Activated CD8-positive, alpha-beta memory T cell treated with anti-CD3 and anti-CD28 coated beads, Interleukin-2, amount 10 ng/mL, durations not matched to agents 7 days and 5 days (primary cell): ENCODE measurements around the gene ABI3BP. TPM values are rescaled to one million over a fixed set of nuclear protein-coding genes. Genes with fewer than 3 reads are reported as not detected.
"Not testable (repeated sequence)": the region's sequence is repeated elsewhere in the genome, so short reads cannot be mapped to it uniquely, and the experiment has no call there.

Experiments
- ATAC-seq: fragments of 150-1000 bp; cut with Tn5 transposase; one replicate; pipeline ENCODE4 v1.10.0; 2021; ENCODE audit warnings: moderate library complexity
- CTCF ChIA-PET: fragments of 350-600 bp; sonication (Branson Sonifier 250); formaldehyde crosslinking; loops from one replicate; lab custom pipeline; 2021; ENCODE audit warnings: antibody characterized with exemption; lab: Charles Lee
- DNase-seq: peaks from one replicate; pipeline ENCODE4 v3.0.0-alpha.2; 2020
- H3K27ac Mint-ChIP-seq: one replicate; pipeline ENCODE4 v1.8.0; 2021; ENCODE audit warnings: mild to moderate bottlenecking, mixed read lengths
- H3K27me3 Mint-ChIP-seq: one replicate; pipeline ENCODE4 v1.8.0; 2021; ENCODE audit warnings: mixed read lengths
- H3K36me3 Mint-ChIP-seq: one replicate; pipeline ENCODE4 v1.8.0; 2021; ENCODE audit warnings: mild to moderate bottlenecking, mixed read lengths
- H3K4me1 Mint-ChIP-seq: one replicate; pipeline ENCODE4 v1.8.0; 2021; ENCODE audit warnings: mixed read lengths
- H3K4me3 Mint-ChIP-seq: one replicate; pipeline ENCODE4 v1.8.0; 2021; ENCODE audit warnings: mild to moderate bottlenecking, moderate library complexity, mixed read lengths
- H3K9me3 Mint-ChIP-seq: one replicate; pipeline ENCODE4 v1.8.0; 2022; ENCODE audit warnings: low read depth, mixed read lengths
- total RNA-seq, 2 experiments: library from RNA; stranded (reverse); gene quantifications; one replicate each; pipeline ENCODE4 v1.2.3, GENCODE V29; 2021

The ABI3BP gene
- total RNA-seq, 2 experiments from 2014 or later = 0.19 to 1.2 TPM

GRCh38 chr3:101012312-101012711, 19.1 kb upstream of the ABI3BP start:
- DNase-seq, H3K4me3 Mint-ChIP-seq, CTCF ChIA-PET, ATAC-seq, H3K9me3 Mint-ChIP-seq, H3K36me3 Mint-ChIP-seq, H3K27ac Mint-ChIP-seq, H3K27me3 Mint-ChIP-seq, H3K4me1 Mint-ChIP-seq: not testable (repeated sequence)

- Mint-ChIP-seq H3K27me3 (no peaks in the 10 kb centered on the region), H3K9me3 (peaks cover 5% of the 10 kb centered on the region), H3K4me1 (no peaks in the 10 kb centered on the region), H3K36me3 (no peaks in the 10 kb centered on the region), H3K4me3 (no peak overlapping the region), H3K27ac (no peak overlapping the region)
- CTCF ChIA-PET = no interaction called here
- ATAC-seq (no peak), DNase-seq (no peak)
Measured at GRCh38 chr3:101011136-101011535, 17.9 kb upstream of the ABI3BP start.

- CTCF ChIA-PET = no interaction called here
- Mint-ChIP-seq H3K27me3 (no peaks in the 10 kb centered on the region), H3K27ac (no peak overlapping the region), H3K36me3 (no peaks in the 10 kb centered on the region), H3K4me1 (no peaks in the 10 kb centered on the region), H3K9me3 (peaks cover 5% of the 10 kb centered on the region), H3K4me3 (no peak overlapping the region)
- DNase-seq (no peak), ATAC-seq (no peak)
Measured at GRCh38 chr3:101010296-101010695, 17.1 kb upstream of the ABI3BP start.

GRCh38 chr3:101009386-101009785, 16.2 kb upstream of the ABI3BP start:
- H3K4me3 Mint-ChIP-seq = no peak overlapping the region
- H3K27me3 Mint-ChIP-seq = no peaks in the 10 kb centered on the region
- no peak for ATAC-seq
- peaks cover 5% of the 10 kb centered on the region for H3K9me3 Mint-ChIP-seq
- H3K4me1 Mint-ChIP-seq = no peaks in the 10 kb centered on the region
- no peak for DNase-seq
- no peaks in the 10 kb centered on the region for H3K36me3 Mint-ChIP-seq
- CTCF ChIA-PET = interaction anchor here (0.6 kb wide), 1 partner anchor 1312 kb away, joined by 3 read pairs; no protein-coding TSS in a partner anchor
- H3K27ac Mint-ChIP-seq = no peak overlapping the region

- CTCF ChIA-PET = interaction anchor here (0.6 kb wide), 1 partner anchor 22 kb away, joined by 3 read pairs; no protein-coding TSS in a partner anchor
- H3K27ac Mint-ChIP-seq = no peak overlapping the region
- no peaks in the 10 kb centered on the region for H3K27me3 Mint-ChIP-seq
- ATAC-seq = no peak
- DNase-seq = no peak
- no peak overlapping the region for H3K4me3 Mint-ChIP-seq
- peaks cover 3% of the 10 kb centered on the region for H3K9me3 Mint-ChIP-seq
- no peaks in the 10 kb centered on the region for H3K4me1 Mint-ChIP-seq
- H3K36me3 Mint-ChIP-seq = no peaks in the 10 kb centered on the region
Measured at GRCh38 chr3:100999160-100999559, 5.9 kb upstream of the ABI3BP start.

- DNase-seq (no peak), ATAC-seq (no peak)
- Mint-ChIP-seq H3K4me1 (no peaks in the 10 kb centered on the region), H3K27me3 (peaks cover 6% of the 10 kb centered on the region), H3K36me3 (no peaks in the 10 kb centered on the region), H3K27ac (no peak overlapping the region), H3K4me3 (no peak overlapping the region), H3K9me3 (no peaks in the 10 kb centered on the region)
- CTCF ChIA-PET = no interaction called here
Measured at GRCh38 chr3:100994809-100995208, 1.6 kb upstream of the ABI3BP start.

- H3K4me3 Mint-ChIP-seq = no peak overlapping the region
- no peak overlapping the region for H3K27ac Mint-ChIP-seq
- ATAC-seq = no peak
- no peaks in the 10 kb centered on the region for H3K9me3 Mint-ChIP-seq
- no peak for DNase-seq
- peaks cover 8% of the 10 kb centered on the region for H3K27me3 Mint-ChIP-seq
- no peaks in the 10 kb centered on the region for H3K4me1 Mint-ChIP-seq
- CTCF ChIA-PET = no interaction called here
- no peaks in the 10 kb centered on the region for H3K36me3 Mint-ChIP-seq
Measured at GRCh38 chr3:100994187-100994586, 966 bp upstream of the ABI3BP start.

- H3K9me3 Mint-ChIP-seq = no peaks in the 10 kb centered on the region
- H3K27ac Mint-ChIP-seq = no peak overlapping the region
- no peaks in the 10 kb centered on the region for H3K36me3 Mint-ChIP-seq
- no peaks in the 10 kb centered on the region for H3K4me1 Mint-ChIP-seq
- peaks cover 10% of the 10 kb centered on the region for H3K27me3 Mint-ChIP-seq
- ATAC-seq (no peak), DNase-seq (no peak)
- CTCF ChIA-PET = interaction anchor here (1.2 kb wide), 1 partner anchor 10 kb away, joined by 3 read pairs; no protein-coding TSS in a partner anchor
- no peak overlapping the region for H3K4me3 Mint-ChIP-seq
Measured at GRCh38 chr3:100992231-100993012, 799 bp downstream of the ABI3BP start.

GRCh38 chr3:100988080-100988479, 5.1 kb downstream of the ABI3BP start:
- no peak for DNase-seq
- Mint-ChIP-seq H3K27ac (no peak overlapping the region), H3K4me1 (no peaks in the 10 kb centered on the region), H3K36me3 (no peaks in the 10 kb centered on the region), H3K27me3 (peaks cover 8% of the 10 kb centered on the region), H3K4me3 (no peak overlapping the region), H3K9me3 (no peaks in the 10 kb centered on the region)
- ATAC-seq = no peak
- CTCF ChIA-PET = no interaction called here

- Mint-ChIP-seq H3K27me3 (peaks cover 5% of the 10 kb centered on the region), H3K4me3 (no peak overlapping the region), H3K36me3 (no peaks in the 10 kb centered on the region), H3K4me1 (no peaks in the 10 kb centered on the region), H3K27ac (no peak overlapping the region), H3K9me3 (no peaks in the 10 kb centered on the region)
- DNase-seq = no peak
- no peak for ATAC-seq
- CTCF ChIA-PET = no interaction called here
Measured at GRCh38 chr3:100984308-100984707, 8.9 kb downstream of the ABI3BP start.

GRCh38 chr3:100982710-100983109, 10.5 kb downstream of the ABI3BP start:
- DNase-seq (no peak), ATAC-seq (no peak)
- peaks cover 6% of the 10 kb centered on the region for H3K27me3 Mint-ChIP-seq
- no peaks in the 10 kb centered on the region for H3K4me1 Mint-ChIP-seq
- no peaks in the 10 kb centered on the region for H3K36me3 Mint-ChIP-seq
- no peak overlapping the region for H3K27ac Mint-ChIP-seq
- H3K9me3 Mint-ChIP-seq = no peaks in the 10 kb centered on the region
- CTCF ChIA-PET = no interaction called here
- no peak overlapping the region for H3K4me3 Mint-ChIP-seq

- ATAC-seq = no peak
- no peak for DNase-seq
- no peaks in the 10 kb centered on the region for H3K9me3 Mint-ChIP-seq
- peaks cover 9% of the 10 kb centered on the region for H3K27me3 Mint-ChIP-seq
- no peak overlapping the region for H3K4me3 Mint-ChIP-seq
- H3K36me3 Mint-ChIP-seq = no peaks in the 10 kb centered on the region
- H3K4me1 Mint-ChIP-seq = no peaks in the 10 kb centered on the region
- CTCF ChIA-PET = no interaction called here
- H3K27ac Mint-ChIP-seq = no peak overlapping the region
Measured at GRCh38 chr3:100981164-100981911, 11.9 kb downstream of the ABI3BP start.

- ATAC-seq (no peak), DNase-seq (no peak)
- no peaks in the 10 kb centered on the region for H3K9me3 Mint-ChIP-seq
- H3K4me3 Mint-ChIP-seq = no peak overlapping the region
- no peaks in the 10 kb centered on the region for H3K36me3 Mint-ChIP-seq
- CTCF ChIA-PET = no interaction called here
- H3K27me3 Mint-ChIP-seq = peaks cover 21% of the 10 kb centered on the region
- H3K27ac Mint-ChIP-seq = no peak overlapping the region
- no peaks in the 10 kb centered on the region for H3K4me1 Mint-ChIP-seq
Measured at GRCh38 chr3:100978011-100978659, 15.1 kb downstream of the ABI3BP start.
